Adrenal gland (tissue), 5 donors: Measurements from ENCODE around the gene PYY.

Experiments
- POLR2A ChIP-seq, 2 donors: fragments of 450-650 bp; IDR thresholded peaks; one replicate each; pipeline ENCODE4 v1.6.1; 2017; ENCODE audit warnings: antibody characterized with exemption in 2 of 2, mild to moderate bottlenecking in 2 of 2, moderate library complexity in 1 of 2
- TF ChIP-seq, protein P1 (sequence below), 6 experiments: fragments of 450-650 bp in 4 of 6; fragments of 200-600 bp in 2 of 6; sonication (generic) in 1 of 6; IDR thresholded peaks; 1 replicate in 5 of 6; 2 replicates in 1 of 6; pipeline versions ENCODE4 v1.5.1 to v1.8.0; 2016 to 2021; ENCODE audit warnings: antibody characterized with exemption in 6 of 6, mild to moderate bottlenecking in 2 of 6, moderate library complexity in 1 of 6
- donor health status: DM: no; HTN: no; CAD: no.

DNA sequence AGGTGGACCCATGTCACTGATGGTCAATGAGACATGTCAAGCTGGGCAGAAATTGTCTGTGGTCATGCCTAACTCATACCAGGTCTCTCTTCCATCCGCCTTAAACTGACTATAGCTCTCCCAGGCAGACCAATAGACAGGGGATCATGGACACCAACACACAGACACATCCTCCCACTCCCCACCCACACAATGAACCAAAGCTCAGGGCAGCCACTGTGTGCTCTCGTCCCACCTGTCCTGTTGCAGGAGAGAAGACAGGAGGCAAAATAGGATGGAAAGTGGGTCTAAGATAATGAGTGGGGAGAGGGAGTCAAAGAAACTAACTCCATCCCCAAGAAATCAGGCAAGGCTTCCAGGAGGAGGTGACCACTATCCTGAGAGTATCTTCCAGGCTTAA, 3.2 kb downstream of the PYY start:
- TF ChIP-seq, protein P1, sequence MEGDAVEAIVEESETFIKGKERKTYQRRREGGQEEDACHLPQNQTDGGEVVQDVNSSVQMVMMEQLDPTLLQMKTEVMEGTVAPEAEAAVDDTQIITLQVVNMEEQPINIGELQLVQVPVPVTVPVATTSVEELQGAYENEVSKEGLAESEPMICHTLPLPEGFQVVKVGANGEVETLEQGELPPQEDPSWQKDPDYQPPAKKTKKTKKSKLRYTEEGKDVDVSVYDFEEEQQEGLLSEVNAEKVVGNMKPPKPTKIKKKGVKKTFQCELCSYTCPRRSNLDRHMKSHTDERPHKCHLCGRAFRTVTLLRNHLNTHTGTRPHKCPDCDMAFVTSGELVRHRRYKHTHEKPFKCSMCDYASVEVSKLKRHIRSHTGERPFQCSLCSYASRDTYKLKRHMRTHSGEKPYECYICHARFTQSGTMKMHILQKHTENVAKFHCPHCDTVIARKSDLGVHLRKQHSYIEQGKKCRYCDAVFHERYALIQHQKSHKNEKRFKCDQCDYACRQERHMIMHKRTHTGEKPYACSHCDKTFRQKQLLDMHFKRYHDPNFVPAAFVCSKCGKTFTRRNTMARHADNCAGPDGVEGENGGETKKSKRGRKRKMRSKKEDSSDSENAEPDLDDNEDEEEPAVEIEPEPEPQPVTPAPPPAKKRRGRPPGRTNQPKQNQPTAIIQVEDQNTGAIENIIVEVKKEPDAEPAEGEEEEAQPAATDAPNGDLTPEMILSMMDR (IDR thresholded peaks at IDR 0.05): no peak
- no peak for TF ChIP-seq POLR2A (IDR thresholded peaks at IDR 0.05)
